Vagina (tissue), 2 donors: ENCODE measurements around the gene NCOR2.

Source experiments
- POLR2A ChIP-seq, 2 donors: fragments of 450-650 bp; IDR thresholded peaks; one replicate each; pipeline ENCODE4 v1.6.1; 2017; ENCODE audit warnings: antibody characterized with exemption in 2 of 2, mild to moderate bottlenecking in 2 of 2, moderate library complexity in 2 of 2
- POLR2AphosphoS5 ChIP-seq, 2 donors: sonication (generic); formaldehyde crosslinking; IDR thresholded peaks; one replicate each; pipeline ENCODE4 v1.9.0; 2017; ENCODE audit warnings: antibody characterized with exemption in 2 of 2, mild to moderate bottlenecking in 2 of 2, low read depth in 1 of 2; ENCODE audit not compliant: insufficient read depth in 1 of 2
- TF ChIP-seq, protein P1 (sequence below), 3 experiments: fragments of 450-650 bp in 2 of 3; fragments of 200-600 bp in 1 of 3; sonication (generic) in 1 of 3; IDR thresholded peaks; one replicate each; pipeline ENCODE4 v1.5.1; 2017 to 2019; ENCODE audit warnings: antibody characterized with exemption in 3 of 3, mild to moderate bottlenecking in 2 of 3, moderate library complexity in 2 of 3

DNA sequence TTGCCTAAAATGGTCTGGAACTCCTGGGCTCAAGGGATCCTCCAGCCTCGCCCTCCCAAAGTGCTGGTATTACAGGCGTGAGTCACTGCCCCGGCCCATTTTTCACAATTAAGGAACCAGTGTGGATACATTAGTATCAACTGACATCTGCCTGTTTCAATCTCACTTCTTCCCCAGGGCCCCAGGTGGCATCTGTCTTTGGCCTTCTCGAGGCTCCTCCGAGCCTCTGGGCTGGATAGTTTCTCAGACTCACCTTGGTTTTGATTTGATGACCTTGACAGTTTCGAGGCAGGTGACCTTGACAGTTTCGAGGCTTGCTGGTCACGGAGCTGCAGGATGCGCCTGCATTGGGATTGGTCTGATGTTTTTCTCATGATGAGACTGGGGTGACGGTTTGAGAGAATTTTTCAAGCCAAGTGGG, 41.0 kb upstream of the NCOR2 start:
- TF ChIP-seq, protein P1, sequence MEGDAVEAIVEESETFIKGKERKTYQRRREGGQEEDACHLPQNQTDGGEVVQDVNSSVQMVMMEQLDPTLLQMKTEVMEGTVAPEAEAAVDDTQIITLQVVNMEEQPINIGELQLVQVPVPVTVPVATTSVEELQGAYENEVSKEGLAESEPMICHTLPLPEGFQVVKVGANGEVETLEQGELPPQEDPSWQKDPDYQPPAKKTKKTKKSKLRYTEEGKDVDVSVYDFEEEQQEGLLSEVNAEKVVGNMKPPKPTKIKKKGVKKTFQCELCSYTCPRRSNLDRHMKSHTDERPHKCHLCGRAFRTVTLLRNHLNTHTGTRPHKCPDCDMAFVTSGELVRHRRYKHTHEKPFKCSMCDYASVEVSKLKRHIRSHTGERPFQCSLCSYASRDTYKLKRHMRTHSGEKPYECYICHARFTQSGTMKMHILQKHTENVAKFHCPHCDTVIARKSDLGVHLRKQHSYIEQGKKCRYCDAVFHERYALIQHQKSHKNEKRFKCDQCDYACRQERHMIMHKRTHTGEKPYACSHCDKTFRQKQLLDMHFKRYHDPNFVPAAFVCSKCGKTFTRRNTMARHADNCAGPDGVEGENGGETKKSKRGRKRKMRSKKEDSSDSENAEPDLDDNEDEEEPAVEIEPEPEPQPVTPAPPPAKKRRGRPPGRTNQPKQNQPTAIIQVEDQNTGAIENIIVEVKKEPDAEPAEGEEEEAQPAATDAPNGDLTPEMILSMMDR (IDR thresholded peaks at IDR 0.05) = no peak
- TF ChIP-seq POLR2AphosphoS5 (IDR thresholded peaks at IDR 0.05; ENCODE audit: insufficient read depth in 1 of 2, low read depth in 1 of 2) (no peak), POLR2A (IDR thresholded peaks at IDR 0.05) (no peak)
